Adrenal gland (tissue), 5 donors: ENCODE data around the gene UBAC2.

Experiments used
- CTCF ChIP-seq, 6 experiments: fragments of 450-650 bp in 4 of 6; fragments of 200-600 bp in 2 of 6; sonication (generic) in 1 of 6; IDR thresholded peaks; 1 replicate in 5 of 6; 2 replicates in 1 of 6; pipeline versions ENCODE4 v1.5.1 to v1.8.0; 2016 to 2021; ENCODE audit warnings: antibody characterized with exemption in 6 of 6, mild to moderate bottlenecking in 2 of 6, moderate library complexity in 1 of 6
- POLR2A ChIP-seq, 2 donors: fragments of 450-650 bp; IDR thresholded peaks; one replicate each; pipeline ENCODE4 v1.6.1; 2017; ENCODE audit warnings: antibody characterized with exemption in 2 of 2, mild to moderate bottlenecking in 2 of 2, moderate library complexity in 1 of 2
- donor health status: DM: no; HTN: no; CAD: no.

GRCh38 chr13:99251921-99252320 lies 51.3 kb downstream of the UBAC2 start:
- TF ChIP-seq CTCF (IDR thresholded peaks at IDR 0.05) (no peak), POLR2A (IDR thresholded peaks at IDR 0.05) (no peak)
